OCI-LY1 (cell line): ENCODE data around the gene AMH.

ENCODE experiments used
- H2AFZ ChIP-seq: fragments of 200-600 bp; sonication (generic), shearing (Covaris generic); 2 replicates; pipeline ENCODE4 v1.6.0; 2014; ENCODE audit warnings: antibody characterized with exemption, mild to moderate bottlenecking, low read length
- H3F3A ChIP-seq: fragments of 200-600 bp; sonication (generic), shearing (Covaris generic); 2 replicates; pipeline ENCODE4 v1.6.0; 2014; ENCODE audit warnings: mild to moderate bottlenecking, antibody characterized with exemption, low read length, moderate library complexity; ENCODE audit not compliant: insufficient read depth
- H3K27ac ChIP-seq: fragments of 200-600 bp; sonication (generic); 2 replicates; pipeline ENCODE4 v1.5.1; 2014; ENCODE audit warnings: low read length, mixed run types, mild to moderate bottlenecking, low read depth; ENCODE audit not compliant: poor library complexity, severe bottlenecking
- H3K27me3 ChIP-seq: fragments of 200-600 bp; sonication (generic); 2 replicates; pipeline ENCODE4 v1.6.0; 2014; ENCODE audit warnings: antibody characterized with exemption, mild to moderate bottlenecking, low read length, moderate library complexity; ENCODE audit not compliant: insufficient read depth
- H3K36me3 ChIP-seq: fragments of 200-600 bp; sonication (generic); 2 replicates; pipeline ENCODE4 v1.6.1; 2014; ENCODE audit warnings: mild to moderate bottlenecking, antibody characterized with exemption, low read length, moderate library complexity, mixed read lengths; ENCODE audit not compliant: insufficient read depth
- H3K4me1 ChIP-seq: fragments of 200-600 bp; sonication (generic); 2 replicates; pipeline ENCODE4 v1.5.1; 2014; ENCODE audit warnings: mild to moderate bottlenecking, low read length, moderate library complexity; ENCODE audit not compliant: insufficient read depth, severe bottlenecking
- H3K4me2 ChIP-seq: fragments of 200-600 bp; sonication (generic), shearing (Covaris generic); 2 replicates; pipeline ENCODE4 v1.6.1; 2014; ENCODE audit warnings: low read length
- H3K4me3 ChIP-seq: fragments of 200-600 bp; sonication (generic); 2 replicates; pipeline ENCODE4 v1.5.1; 2014; ENCODE audit warnings: low read length, low read depth, mild to moderate bottlenecking, mixed read lengths; ENCODE audit not compliant: poor library complexity, severe bottlenecking
- H3K79me2 ChIP-seq: fragments of 200-600 bp; shearing (Covaris generic); 2 replicates; pipeline ENCODE4 v1.6.1; 2016; ENCODE audit warnings: mixed run types, low read length, mixed read lengths; ENCODE audit not compliant: insufficient read depth
- H3K9ac ChIP-seq: fragments of 200-600 bp; sonication (generic), shearing (Covaris generic); 2 replicates; pipeline ENCODE4 v1.6.1; 2014; ENCODE audit warnings: mild to moderate bottlenecking, low read length, mixed read lengths
- H3K9me2 ChIP-seq: fragments of 200-600 bp; sonication (generic), shearing (Covaris generic); 2 replicates; pipeline ENCODE4 v1.6.1; 2014; ENCODE audit warnings: low read depth, mild to moderate bottlenecking, low read length, mixed read lengths
- H3K9me3 ChIP-seq: fragments of 200-600 bp; shearing (Covaris generic); 2 replicates; pipeline ENCODE4 v1.6.1; 2014; ENCODE audit warnings: low read length, mixed read lengths
- H4K20me1 ChIP-seq: fragments of 200-600 bp; sonication (generic), shearing (Covaris generic); 2 replicates; pipeline ENCODE4 v1.6.0; 2016; ENCODE audit warnings: mild to moderate bottlenecking, low read length; ENCODE audit not compliant: insufficient read depth
- EZH2 ChIP-seq: fragments of 200-600 bp; sonication (generic), shearing (Covaris generic); IDR thresholded peaks from 2 replicates; pipeline ENCODE4 v1.8.0; 2017; ENCODE audit warnings: borderline replicate concordance, mixed run types, mild to moderate bottlenecking, antibody characterized with exemption, low read length, moderate library complexity, mixed read lengths
- TF ChIP-seq, protein P1 (sequence below): fragments of 200-600 bp; sonication (generic), shearing (Covaris generic); IDR thresholded peaks from 2 replicates; pipeline ENCODE4 v1.5.1; 2017; ENCODE audit warnings: mild to moderate bottlenecking, antibody characterized with exemption, low read length, moderate library complexity, mixed read lengths

AMH gene

DNA sequence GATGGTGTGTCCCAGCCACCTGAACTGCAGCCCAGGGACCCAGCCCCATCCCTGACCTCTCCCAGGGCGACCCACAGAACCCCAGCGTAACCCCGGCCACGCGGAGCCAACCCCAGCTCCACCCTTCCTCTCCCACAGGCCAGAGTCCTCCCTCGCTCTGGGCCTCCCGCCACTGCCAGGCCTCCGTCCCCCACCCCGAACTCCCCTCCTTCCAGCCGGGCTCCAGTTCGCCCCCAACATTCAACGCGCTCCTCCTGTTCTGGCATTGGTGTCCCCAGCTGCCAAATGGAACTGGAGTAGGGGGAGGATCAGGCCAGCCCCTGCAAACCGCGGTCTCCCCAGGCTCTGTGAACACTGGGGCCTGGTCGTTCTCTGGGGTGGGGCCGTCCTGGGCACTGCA is 51.4 kb downstream of the AMH start:
- H3K27ac ChIP-seq, result no peak overlapping the region
- no peaks in the 10 kb centered on the region for H3K79me2 ChIP-seq
- peaks cover 8% of the 10 kb centered on the region for H3K4me1 ChIP-seq
- no peak overlapping the region for H2AFZ ChIP-seq
- H3F3A ChIP-seq, result no peaks in the 10 kb centered on the region
- H3K9me3 ChIP-seq, result no peaks in the 10 kb centered on the region
- peaks cover 9% of the 10 kb centered on the region; the same call in 1 of the 2 replicates for H3K27me3 ChIP-seq
- H3K9me2 ChIP-seq, result no peaks in the 10 kb centered on the region
- no peak for TF ChIP-seq EZH2
- TF ChIP-seq, protein P1, sequence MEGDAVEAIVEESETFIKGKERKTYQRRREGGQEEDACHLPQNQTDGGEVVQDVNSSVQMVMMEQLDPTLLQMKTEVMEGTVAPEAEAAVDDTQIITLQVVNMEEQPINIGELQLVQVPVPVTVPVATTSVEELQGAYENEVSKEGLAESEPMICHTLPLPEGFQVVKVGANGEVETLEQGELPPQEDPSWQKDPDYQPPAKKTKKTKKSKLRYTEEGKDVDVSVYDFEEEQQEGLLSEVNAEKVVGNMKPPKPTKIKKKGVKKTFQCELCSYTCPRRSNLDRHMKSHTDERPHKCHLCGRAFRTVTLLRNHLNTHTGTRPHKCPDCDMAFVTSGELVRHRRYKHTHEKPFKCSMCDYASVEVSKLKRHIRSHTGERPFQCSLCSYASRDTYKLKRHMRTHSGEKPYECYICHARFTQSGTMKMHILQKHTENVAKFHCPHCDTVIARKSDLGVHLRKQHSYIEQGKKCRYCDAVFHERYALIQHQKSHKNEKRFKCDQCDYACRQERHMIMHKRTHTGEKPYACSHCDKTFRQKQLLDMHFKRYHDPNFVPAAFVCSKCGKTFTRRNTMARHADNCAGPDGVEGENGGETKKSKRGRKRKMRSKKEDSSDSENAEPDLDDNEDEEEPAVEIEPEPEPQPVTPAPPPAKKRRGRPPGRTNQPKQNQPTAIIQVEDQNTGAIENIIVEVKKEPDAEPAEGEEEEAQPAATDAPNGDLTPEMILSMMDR, result no peak
- no peaks in the 10 kb centered on the region; the same call in 1 of the 2 replicates for H3K36me3 ChIP-seq
- H4K20me1 ChIP-seq, result no peaks in the 10 kb centered on the region
- H3K4me2 ChIP-seq, result no peak overlapping the region
- no peak overlapping the region for H3K9ac ChIP-seq
- no peak overlapping the region for H3K4me3 ChIP-seq
